Sigmoid colon (tissue), 7 donors: ENCODE data around the gene GMPPA. TPM values are rescaled to one million over a fixed set of nuclear protein-coding genes. Genes with fewer than 3 reads are reported as not detected.
A peak's percentile ranks its signal among the peaks of the same experiment; 100 is the strongest.

Source experiments
- DNase-seq: peaks from one replicate; pipeline ENCODE4 v3.0.0-alpha.2; 2019
- H3K27ac ChIP-seq, 4 donors: fragments of 200-600 bp; sonication (generic); one replicate each; pipeline ENCODE4 v1.5.1; 2016 to 2019; ENCODE audit warnings: mild to moderate bottlenecking in 1 of 4
- H3K27me3 ChIP-seq, 3 donors: fragments of 200-600 bp; sonication (generic); one replicate each; pipeline ENCODE4 v1.5.1; 2019; ENCODE audit warnings: mild to moderate bottlenecking in 1 of 3
- H3K36me3 ChIP-seq, 4 donors: fragments of 200-600 bp; sonication (generic); one replicate each; pipeline ENCODE4 v1.5.1; 2016 to 2019
- H3K4me1 ChIP-seq, 4 donors: fragments of 200-600 bp; sonication (generic); one replicate each; pipeline ENCODE4 v1.5.1; 2017 to 2019
- H3K4me3 ChIP-seq, 4 donors: fragments of 200-600 bp; sonication (generic); one replicate each; pipeline ENCODE4 v1.5.1; 2017 to 2019; ENCODE audit warnings: mild to moderate bottlenecking in 2 of 4, moderate library complexity in 1 of 4
- H3K9me3 ChIP-seq, 4 donors: fragments of 200-600 bp in 3 of 4; sonication (generic) in 3 of 4; one replicate each; pipeline versions ENCODE4 v1.5.1 to v1.6.1; 2013 to 2019
- CTCF ChIP-seq, 4 experiments: fragments of 450-650 bp in 3 of 4; fragments of 200-600 bp in 1 of 4; IDR thresholded peaks; one replicate each; pipeline ENCODE4 v1.5.1; 2016 to 2019; ENCODE audit warnings: antibody characterized with exemption in 4 of 4, mild to moderate bottlenecking in 3 of 4, moderate library complexity in 2 of 4
- EP300 ChIP-seq, 4 donors: sonication (generic); formaldehyde crosslinking; IDR thresholded peaks; one replicate each; pipeline ENCODE4 v1.6.1; 2017; ENCODE audit warnings: antibody characterized with exemption in 4 of 4
- POLR2A ChIP-seq, 2 donors: fragments of 450-650 bp; IDR thresholded peaks; one replicate each; pipeline ENCODE4 v1.6.1; 2016; ENCODE audit warnings: antibody characterized with exemption in 2 of 2, mild to moderate bottlenecking in 2 of 2, moderate library complexity in 2 of 2
- POLR2AphosphoS5 ChIP-seq, 4 donors: sonication (generic); formaldehyde crosslinking; IDR thresholded peaks; one replicate each; pipeline ENCODE4 v1.6.1; 2017; ENCODE audit warnings: antibody characterized with exemption in 4 of 4
- WGBS, 2 donors: extraction: QIAGEN DNeasy Blood & Tissue Kit; methylation state at CpG; one replicate each; pipeline ENCODE4 v1.1.7; 2013; 5-methylcytosine and 5-hydroxymethylcytosine counted together
- intact Hi-C: fragments of 100-400 bp; cut with DNase I; formaldehyde crosslinking; loops from one replicate; pipeline ENCODE4 v1.15.1; 2023
- polyA plus RNA-seq, 3 donors: library from polyadenylated mRNA; stranded (reverse); fragments of 200-250 nt; gene quantifications; one replicate each; pipeline ENCODE4 v1.2.3, GENCODE V29; 2013
- total RNA-seq, 4 donors: library from RNA; depleted of rRNA; stranded (reverse); fragments of >200 nt; gene quantifications; one replicate each; pipeline ENCODE4 v1.1.0, GENCODE V29; 2016
- donor health status: healthy with polysubstance abuse.
- donor health status: Bipolar disorder and iron deficiency.
- donor health status: healthy.

Gene GMPPA
- total and polyA plus RNA-seq, 7 donors = 13.9 to 52.8 (median 24.7) TPM

- H3K36me3 ChIP-seq = peaks cover 0 to 60% (median 29%) of the 10 kb centered on the region in 4 donors
- H3K4me3 ChIP-seq = peak overlapping the region; percentile 1 to 46 (median 38)
- H3K27me3 ChIP-seq = no peaks in the 10 kb centered on the region
- no peak for DNase-seq
- 84 to 85% methylated on average over 14 of the region's 14 CpGs for WGBS, 2 donors
- TF ChIP-seq POLR2A (IDR thresholded peaks at IDR 0.05) (no peak), CTCF (IDR thresholded peaks at IDR 0.05) (no peak), POLR2AphosphoS5 (IDR thresholded peaks at IDR 0.05) (no peak), EP300 (IDR thresholded peaks at IDR 0.05) (no peak)
- peaks cover 0 to 98% (median 95%) of the 10 kb centered on the region in 4 donors for H3K4me1 ChIP-seq
- intact Hi-C loops = loop anchor here (2.0 kb wide), 1 partner anchor 35 kb away; a partner anchor contains a TSS
- peak overlapping the region; percentile 96 to 99 (median 99) for H3K27ac ChIP-seq
- H3K9me3 ChIP-seq = no peaks in the 10 kb centered on the region
Measured at GRCh38 chr2:219461669-219462068, 37.0 kb upstream of the GMPPA start.

GRCh38 chr2:219462349-219462748 lies 36.3 kb upstream of the GMPPA start:
- WGBS, 2 donors = 83 to 88% methylated on average over 9 of the region's 9 CpGs
- Histone ChIP-seq H3K4me1 (peaks cover 0 to 100% (median 99%) of the 10 kb centered on the region in 4 donors), H3K36me3 (peaks cover 0 to 61% (median 29%) of the 10 kb centered on the region in 4 donors), H3K27ac (peak overlapping the region; percentile 96 to 99 (median 99)), H3K27me3 (no peaks in the 10 kb centered on the region), H3K9me3 (no peaks in the 10 kb centered on the region), H3K4me3 (peak overlapping the region in 2 of 4 donors; percentile 42 to 46)
- DNase-seq = no peak
- intact Hi-C loops = no loop called here
- TF ChIP-seq CTCF (IDR thresholded peaks at IDR 0.05) (no peak), EP300 (IDR thresholded peaks at IDR 0.05) (no peak), POLR2AphosphoS5 (IDR thresholded peaks at IDR 0.05) (no peak), POLR2A (IDR thresholded peaks at IDR 0.05) (no peak)

GRCh38 chr2:219464286-219465032 lies 34.2 kb upstream of the GMPPA start:
- TF ChIP-seq POLR2AphosphoS5 (IDR thresholded peaks at IDR 0.05) (peak in 2 of 4 donors; percentile 24 to 35), POLR2A (IDR thresholded peaks at IDR 0.05) (no peak)
- WGBS, 2 donors = 86 to 92% methylated on average over 21 of the region's 21 CpGs
- DNase-seq = no peak
- Histone ChIP-seq H3K4me1 (peaks cover 0 to 100% (median 99%) of the 10 kb centered on the region in 4 donors), H3K4me3 (peak overlapping the region in 2 of 4 donors; percentile 12 to 17), H3K9me3 (no peaks in the 10 kb centered on the region), H3K27ac (peak overlapping the region; percentile 96 to 99 (median 99)), H3K27me3 (no peaks in the 10 kb centered on the region), H3K36me3 (peaks cover 0 to 72% (median 38%) of the 10 kb centered on the region in 4 donors)
- intact Hi-C loops = no loop called here

- H3K27ac ChIP-seq = peak overlapping the region; percentile 96 to 99 (median 99)
- H3K27me3 ChIP-seq = no peaks in the 10 kb centered on the region
- TF ChIP-seq CTCF (IDR thresholded peaks at IDR 0.05) (no peak), EP300 (IDR thresholded peaks at IDR 0.05) (no peak), POLR2AphosphoS5 (IDR thresholded peaks at IDR 0.05) (no peak), POLR2A (IDR thresholded peaks at IDR 0.05) (no peak)
- DNase-seq = no peak
- intact Hi-C loops = no loop called here
- H3K36me3 ChIP-seq = peaks cover 0 to 82% (median 40%) of the 10 kb centered on the region in 4 donors
- peaks cover 0 to 93% (median 87%) of the 10 kb centered on the region in 4 donors for H3K4me1 ChIP-seq
- WGBS, 2 donors = 91 to 93% methylated on average over 47 of the region's 47 CpGs
- peak overlapping the region in 1 of 4 donors; percentile 17 for H3K4me3 ChIP-seq
- H3K9me3 ChIP-seq = no peaks in the 10 kb centered on the region
Measured at GRCh38 chr2:219465659-219466561, 32.8 kb upstream of the GMPPA start.
